ENCODE results near the gene MRPS18A. TPM values are rescaled to one million over a fixed set of nuclear protein-coding genes. Genes with fewer than 3 reads are reported as not detected.
A peak's percentile ranks its signal among the peaks of the same experiment; 100 is the strongest.

The MRPS18A gene
- total and polyA plus RNA-seq, 9 of the 15 experiments (the other 6 are each of a cell fraction or from before 2014, with no cell fraction given) = 87.5 to 243 (median 125) TPM

DNA sequence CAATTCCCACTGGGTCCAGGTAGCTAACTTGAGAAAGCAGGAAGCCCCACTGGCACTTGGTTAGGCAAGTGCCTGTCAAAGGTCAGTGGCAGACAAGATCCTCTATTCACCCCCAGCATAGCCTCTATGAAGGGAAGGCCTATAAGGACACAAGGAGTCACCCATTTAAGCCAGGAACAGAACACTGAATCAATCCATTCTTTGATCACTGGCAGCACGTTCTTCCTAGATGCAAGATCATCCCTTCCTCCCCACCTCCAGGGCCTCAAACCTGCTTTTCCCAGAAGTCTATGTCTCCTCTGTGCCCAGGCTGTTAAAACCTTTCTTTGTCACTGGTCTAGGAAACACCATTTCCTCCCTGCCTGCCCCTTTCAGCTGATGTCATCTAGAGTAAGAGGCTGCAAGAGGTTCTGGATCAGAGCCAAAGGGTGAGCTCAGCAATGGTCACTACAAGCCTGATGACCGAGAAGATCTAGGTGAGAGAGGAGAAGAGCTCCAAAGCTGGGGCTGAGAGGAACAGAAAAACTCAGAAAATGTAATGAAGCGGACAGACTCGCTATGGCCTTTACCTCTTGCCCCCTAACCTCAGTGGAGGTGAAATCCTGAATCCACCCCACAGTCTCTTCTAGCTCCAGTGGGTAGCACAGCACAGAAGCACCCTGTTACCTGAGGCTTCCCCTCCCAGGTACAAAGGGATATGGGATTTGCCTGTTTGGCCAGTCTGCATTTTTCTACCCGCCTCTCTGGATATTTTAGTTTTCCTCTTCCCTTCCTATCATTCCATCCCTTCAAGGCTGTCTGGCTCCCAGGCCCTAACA is 60.4 kb downstream of the MRPS18A start (continued):
- TF ChIP-seq, protein P1, sequence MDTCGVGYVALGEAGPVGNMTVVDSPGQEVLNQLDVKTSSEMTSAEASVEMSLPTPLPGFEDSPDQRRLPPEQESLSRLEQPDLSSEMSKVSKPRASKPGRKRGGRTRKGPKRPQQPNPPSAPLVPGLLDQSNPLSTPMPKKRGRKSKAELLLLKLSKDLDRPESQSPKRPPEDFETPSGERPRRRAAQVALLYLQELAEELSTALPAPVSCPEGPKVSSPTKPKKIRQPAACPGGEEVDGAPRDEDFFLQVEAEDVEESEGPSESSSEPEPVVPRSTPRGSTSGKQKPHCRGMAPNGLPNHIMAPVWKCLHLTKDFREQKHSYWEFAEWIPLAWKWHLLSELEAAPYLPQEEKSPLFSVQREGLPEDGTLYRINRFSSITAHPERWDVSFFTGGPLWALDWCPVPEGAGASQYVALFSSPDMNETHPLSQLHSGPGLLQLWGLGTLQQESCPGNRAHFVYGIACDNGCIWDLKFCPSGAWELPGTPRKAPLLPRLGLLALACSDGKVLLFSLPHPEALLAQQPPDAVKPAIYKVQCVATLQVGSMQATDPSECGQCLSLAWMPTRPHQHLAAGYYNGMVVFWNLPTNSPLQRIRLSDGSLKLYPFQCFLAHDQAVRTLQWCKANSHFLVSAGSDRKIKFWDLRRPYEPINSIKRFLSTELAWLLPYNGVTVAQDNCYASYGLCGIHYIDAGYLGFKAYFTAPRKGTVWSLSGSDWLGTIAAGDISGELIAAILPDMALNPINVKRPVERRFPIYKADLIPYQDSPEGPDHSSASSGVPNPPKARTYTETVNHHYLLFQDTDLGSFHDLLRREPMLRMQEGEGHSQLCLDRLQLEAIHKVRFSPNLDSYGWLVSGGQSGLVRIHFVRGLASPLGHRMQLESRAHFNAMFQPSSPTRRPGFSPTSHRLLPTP (IDR thresholded peaks at IDR 0.05; ENCODE audit: borderline replicate concordance, extremely low read depth, insufficient read length) = no peak
- TF ChIP-seq RFX7 (CRISPR knock-in tag; IDR thresholded peaks at IDR 0.05) (no peak), CXXC5 (CRISPR knock-in tag; IDR thresholded peaks at IDR 0.05) (peak; percentile 69), RHOXF2B (CRISPR knock-in tag; conservative IDR thresholded peaks at IDR 0.05) (no peak), C11orf30 (IDR thresholded peaks at IDR 0.05; ENCODE audit: low read depth) (no peak), CHD2 (IDR thresholded peaks at IDR 0.05; ENCODE audit: low read depth, low read length) (no peak), WHSC1 (IDR thresholded peaks at IDR 0.05; ENCODE audit: low read length) (no peak), THRAP3 (IDR thresholded peaks at IDR 0.05; ENCODE audit: borderline replicate concordance) (no peak; the same call in 1 of the 2 replicates), ZNF41 (CRISPR knock-in tag; conservative IDR thresholded peaks at IDR 0.05) (no peak; the same call in 1 of the 2 replicates), TEAD2 (tag; IDR thresholded peaks at IDR 0.05) (0 out of 2 replicates have a peak, but pooled peaks have one; percentile 37), ZBTB7A (IDR thresholded peaks at IDR 0.05; ENCODE audit: borderline replicate concordance, control insufficient read depth, low read depth, low read length) (no peak), KLF10 (CRISPR knock-in tag; IDR thresholded peaks at IDR 0.05) (no peak; the same call in 1 of the 2 replicates), PCBP1 (IDR thresholded peaks at IDR 0.05; ENCODE audit: low read depth, low read length, poor library complexity, severe bottlenecking) (no peak), HNRNPUL1 (IDR thresholded peaks at IDR 0.05; ENCODE audit: low read length) (no peak), HCFC1 (IDR thresholded peaks at IDR 0.05; ENCODE audit: low read depth, low read length) (peak; percentile 52; the same call in 1 of the 2 replicates)
- TF ChIP-seq, protein P2, sequence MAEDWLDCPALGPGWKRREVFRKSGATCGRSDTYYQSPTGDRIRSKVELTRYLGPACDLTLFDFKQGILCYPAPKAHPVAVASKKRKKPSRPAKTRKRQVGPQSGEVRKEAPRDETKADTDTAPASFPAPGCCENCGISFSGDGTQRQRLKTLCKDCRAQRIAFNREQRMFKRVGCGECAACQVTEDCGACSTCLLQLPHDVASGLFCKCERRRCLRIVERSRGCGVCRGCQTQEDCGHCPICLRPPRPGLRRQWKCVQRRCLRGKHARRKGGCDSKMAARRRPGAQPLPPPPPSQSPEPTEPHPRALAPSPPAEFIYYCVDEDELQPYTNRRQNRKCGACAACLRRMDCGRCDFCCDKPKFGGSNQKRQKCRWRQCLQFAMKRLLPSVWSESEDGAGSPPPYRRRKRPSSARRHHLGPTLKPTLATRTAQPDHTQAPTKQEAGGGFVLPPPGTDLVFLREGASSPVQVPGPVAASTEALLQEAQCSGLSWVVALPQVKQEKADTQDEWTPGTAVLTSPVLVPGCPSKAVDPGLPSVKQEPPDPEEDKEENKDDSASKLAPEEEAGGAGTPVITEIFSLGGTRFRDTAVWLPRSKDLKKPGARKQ (CRISPR knock-in tag; IDR thresholded peaks at IDR 0.05) = no peak
- TF ChIP-seq, protein P3, sequence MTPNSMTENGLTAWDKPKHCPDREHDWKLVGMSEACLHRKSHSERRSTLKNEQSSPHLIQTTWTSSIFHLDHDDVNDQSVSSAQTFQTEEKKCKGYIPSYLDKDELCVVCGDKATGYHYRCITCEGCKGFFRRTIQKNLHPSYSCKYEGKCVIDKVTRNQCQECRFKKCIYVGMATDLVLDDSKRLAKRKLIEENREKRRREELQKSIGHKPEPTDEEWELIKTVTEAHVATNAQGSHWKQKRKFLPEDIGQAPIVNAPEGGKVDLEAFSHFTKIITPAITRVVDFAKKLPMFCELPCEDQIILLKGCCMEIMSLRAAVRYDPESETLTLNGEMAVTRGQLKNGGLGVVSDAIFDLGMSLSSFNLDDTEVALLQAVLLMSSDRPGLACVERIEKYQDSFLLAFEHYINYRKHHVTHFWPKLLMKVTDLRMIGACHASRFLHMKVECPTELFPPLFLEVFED (CRISPR knock-in tag; conservative IDR thresholded peaks at IDR 0.05) = peak; percentile 95
- TF ChIP-seq, protein P4, sequence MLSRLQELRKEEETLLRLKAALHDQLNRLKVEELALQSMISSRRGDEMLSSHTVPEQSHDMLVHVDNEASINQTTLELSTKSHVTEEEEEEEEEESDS (CRISPR knock-in tag; IDR thresholded peaks at IDR 0.05) = no peak
